NB4 (cell line): ENCODE results near the gene SYNE3.

Experiments
- DNase-seq: peaks from one replicate; pipeline ENCODE4 v3.0.0; 2010; ENCODE audit warnings: low read depth
- H3K4me3 ChIP-seq: one replicate; pipeline ENCODE4 v1.5.1; 2011; ENCODE audit warnings: mild to moderate bottlenecking, low read depth, low read length, moderate library complexity
- MAX ChIP-seq: IDR thresholded peaks from 2 replicates; pipeline ENCODE4 v1.6.1; 2011; ENCODE audit warnings: low read depth, low read length
- MYC ChIP-seq: IDR thresholded peaks from 2 replicates; pipeline ENCODE4 v1.6.1; 2011; ENCODE audit warnings: low read depth, low read length
- POLR2A ChIP-seq: IDR thresholded peaks from 2 replicates; pipeline ENCODE4 v1.6.1; 2011; ENCODE audit warnings: mild to moderate bottlenecking; ENCODE audit not compliant: insufficient read length; ENCODE audit errors: extremely low read depth
- TF ChIP-seq, protein P1 (sequence below): IDR thresholded peaks from one replicate; pipeline ENCODE4 v1.5.1; 2012; ENCODE audit warnings: low read depth, low read length

The SYNE3 gene, protein sequence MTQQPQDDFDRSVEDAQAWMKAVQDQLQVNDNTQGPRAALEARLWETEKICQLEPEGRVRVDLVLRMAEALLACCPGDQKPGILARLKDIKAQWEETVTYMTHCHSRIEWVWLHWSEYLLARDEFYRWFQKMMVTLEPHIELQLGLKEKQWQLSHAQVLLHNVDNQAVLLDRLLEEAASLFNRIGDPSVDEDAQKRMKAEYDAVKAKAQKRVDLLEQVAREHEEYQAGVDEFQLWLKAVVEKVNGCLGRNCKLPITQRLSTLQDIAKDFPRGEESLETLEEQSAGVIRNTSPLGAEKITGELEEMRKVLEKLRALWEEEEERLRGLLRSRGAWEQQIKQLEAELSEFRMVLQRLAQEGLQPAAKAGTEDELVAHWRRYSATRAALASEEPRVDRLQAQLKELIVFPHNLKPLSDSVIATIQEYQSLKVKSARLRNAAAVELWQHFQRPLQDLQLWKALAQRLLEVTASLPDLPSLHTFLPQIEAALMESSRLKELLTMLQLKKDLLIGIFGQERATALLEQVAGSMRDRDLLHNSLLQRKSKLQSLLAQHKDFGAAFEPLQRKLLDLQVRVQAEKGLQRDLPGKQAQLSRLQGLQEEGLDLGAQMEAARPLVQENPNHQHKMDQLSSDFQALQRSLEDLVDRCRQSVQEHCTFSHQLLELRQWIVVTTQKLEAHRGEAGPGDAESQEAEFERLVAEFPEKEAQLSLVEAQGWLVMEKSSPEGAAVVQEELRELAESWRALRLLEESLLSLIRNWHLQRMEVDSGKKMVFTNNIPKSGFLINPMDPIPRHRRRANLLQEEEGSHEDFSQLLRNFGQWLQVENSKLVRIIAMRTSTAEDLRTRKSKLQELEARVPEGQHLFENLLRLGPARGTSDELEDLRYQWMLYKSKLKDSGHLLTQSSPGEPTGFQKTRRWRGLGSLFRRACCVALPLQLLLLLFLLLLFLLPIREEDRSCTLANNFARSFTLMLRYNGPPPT

DNA sequence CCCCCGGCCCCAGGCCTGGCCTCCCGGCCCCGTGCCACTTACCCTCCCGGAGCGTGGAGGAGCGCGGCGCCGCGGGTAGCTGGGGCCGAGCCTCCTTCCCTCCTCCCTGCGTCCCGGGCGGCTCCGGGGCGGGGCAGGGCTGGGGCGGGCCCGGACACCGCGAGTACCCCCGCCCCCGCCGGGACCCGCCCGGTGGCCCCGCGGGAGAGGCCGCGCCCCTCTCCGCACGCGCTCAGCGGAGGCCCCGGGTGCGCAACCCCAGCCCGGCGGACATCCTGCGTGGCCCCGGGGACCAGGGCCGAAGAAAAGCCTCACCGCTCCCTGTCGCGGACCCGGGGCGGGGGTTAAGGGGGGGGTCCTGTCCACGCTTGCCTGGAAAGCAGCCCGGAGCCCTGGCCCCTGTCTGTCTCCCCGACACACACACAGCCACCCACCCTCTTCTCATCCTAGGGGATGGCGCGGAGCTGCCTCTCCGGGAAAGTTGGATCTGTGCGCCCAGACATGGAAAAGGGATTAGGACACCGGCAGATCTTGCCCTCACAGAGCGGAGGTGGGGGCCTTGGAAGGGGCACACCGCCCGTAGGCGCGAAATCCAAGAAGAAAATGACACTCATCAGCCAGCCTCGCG is at the start of gene SYNE3:
SYNE3 (minus strand) TSS at position 97 of the 628 bp plus-strand sequence. CDS start 40,829 bp downstream, outside the sequence.
- peak; percentile 77 for DNase-seq
- TF ChIP-seq, protein P1, sequence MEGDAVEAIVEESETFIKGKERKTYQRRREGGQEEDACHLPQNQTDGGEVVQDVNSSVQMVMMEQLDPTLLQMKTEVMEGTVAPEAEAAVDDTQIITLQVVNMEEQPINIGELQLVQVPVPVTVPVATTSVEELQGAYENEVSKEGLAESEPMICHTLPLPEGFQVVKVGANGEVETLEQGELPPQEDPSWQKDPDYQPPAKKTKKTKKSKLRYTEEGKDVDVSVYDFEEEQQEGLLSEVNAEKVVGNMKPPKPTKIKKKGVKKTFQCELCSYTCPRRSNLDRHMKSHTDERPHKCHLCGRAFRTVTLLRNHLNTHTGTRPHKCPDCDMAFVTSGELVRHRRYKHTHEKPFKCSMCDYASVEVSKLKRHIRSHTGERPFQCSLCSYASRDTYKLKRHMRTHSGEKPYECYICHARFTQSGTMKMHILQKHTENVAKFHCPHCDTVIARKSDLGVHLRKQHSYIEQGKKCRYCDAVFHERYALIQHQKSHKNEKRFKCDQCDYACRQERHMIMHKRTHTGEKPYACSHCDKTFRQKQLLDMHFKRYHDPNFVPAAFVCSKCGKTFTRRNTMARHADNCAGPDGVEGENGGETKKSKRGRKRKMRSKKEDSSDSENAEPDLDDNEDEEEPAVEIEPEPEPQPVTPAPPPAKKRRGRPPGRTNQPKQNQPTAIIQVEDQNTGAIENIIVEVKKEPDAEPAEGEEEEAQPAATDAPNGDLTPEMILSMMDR = no peak
- TF ChIP-seq POLR2A = no peak
- no peak for TF ChIP-seq MAX
- no peak for TF ChIP-seq MYC
- H3K4me3 ChIP-seq = peak within 1 kb of the TSS; percentile 65

- no peak for DNase-seq
Measured at GRCh38 chr14:95564060-95564459, 47.6 kb upstream of the SYNE3 start.

GRCh38 chr14:95562892-95563685 is 46.6 kb upstream of the SYNE3 start:
- DNase-seq = no peak
- H3K4me3 ChIP-seq = no peak overlapping the region
- TF ChIP-seq, protein P1 = no peak
- TF ChIP-seq MYC = no peak
- TF ChIP-seq MAX = no peak

More at GRCh38 chr14:95564060-95564459, 47.6 kb upstream of the SYNE3 start:
- no peak for TF ChIP-seq POLR2A
- TF ChIP-seq MAX = no peak
- no peak for TF ChIP-seq MYC
- TF ChIP-seq, protein P1 = no peak
- no peak overlapping the region for H3K4me3 ChIP-seq

GRCh38 chr14:95561001-95561412 is 44.6 kb upstream of the SYNE3 start:
- peak; percentile 83 for TF ChIP-seq MYC
- no peak for TF ChIP-seq POLR2A
- TF ChIP-seq MAX = peak; percentile 89
- TF ChIP-seq, protein P1 = peak; percentile 94
- H3K4me3 ChIP-seq = no peak overlapping the region
- peak; percentile 85 for DNase-seq

GRCh38 chr14:95559203-95559602 is 42.8 kb upstream of the SYNE3 start:
- H3K4me3 ChIP-seq = no peak overlapping the region
- DNase-seq = no peak
- TF ChIP-seq, protein P1 = no peak
- TF ChIP-seq POLR2A (no peak), MYC (no peak), MAX (no peak)
